ENCODE data around the gene ARHGEF1.

DNA sequence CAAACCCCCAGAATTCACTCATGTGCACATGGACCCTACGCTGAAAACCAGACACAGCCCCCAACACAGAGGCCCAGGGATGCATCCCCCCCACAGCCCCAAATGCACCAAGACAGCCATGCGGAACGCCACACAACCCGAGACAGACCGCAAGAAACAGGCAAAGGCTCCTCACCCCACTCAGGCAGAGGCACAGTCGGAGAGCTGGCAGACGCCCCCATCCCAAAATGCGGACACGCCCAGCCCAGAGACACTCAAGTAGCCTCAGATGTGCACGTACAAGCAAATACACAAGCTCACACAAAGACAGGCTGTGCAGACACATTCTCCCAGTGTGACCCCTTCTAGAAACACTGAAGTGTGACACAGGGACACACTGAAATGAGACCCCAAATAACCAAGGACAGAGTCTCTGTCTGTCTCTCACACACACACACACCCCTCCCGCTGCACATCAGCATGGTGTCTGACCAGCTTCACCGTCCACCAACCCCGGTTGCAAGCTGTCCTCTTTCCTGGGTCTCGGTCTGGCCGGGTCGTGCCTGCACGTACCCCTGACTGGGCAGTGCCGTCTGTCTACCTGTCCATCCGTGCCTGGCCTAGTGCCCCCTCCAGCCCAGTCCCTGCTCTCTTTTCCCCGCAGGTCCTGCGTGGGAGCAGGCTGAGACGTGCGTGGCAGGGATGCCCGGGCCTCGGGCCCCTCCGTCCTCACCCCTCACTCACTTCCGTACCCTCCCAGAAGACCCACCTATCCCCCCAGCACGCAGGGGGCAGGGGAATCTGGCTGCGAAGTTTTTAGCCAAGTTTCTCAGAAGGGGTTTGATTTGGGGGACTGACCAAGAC lies 29.1 kb downstream of the ARHGEF1 start:
- TF ChIP-seq SUZ12 (IDR thresholded peaks at IDR 0.05; ENCODE audit: extremely low read depth, insufficient read depth, insufficient read length), result no peak
- TF ChIP-seq ZNF274 (IDR thresholded peaks at IDR 0.05; ENCODE audit: low read depth, low read length), result no peak
